ENCODE data around the gene SERPINA10. TPM values are rescaled to one million over a fixed set of nuclear protein-coding genes. Genes with fewer than 3 reads are reported as not detected.
"Not testable (repeated sequence)": the region's sequence is repeated elsewhere in the genome, so short reads cannot be mapped to it uniquely, and the experiment has no call there.

SERPINA10 gene
- total RNA-seq, 1 donor from 2014 or later: not detected

- DNase-seq: no peak
Observed at GRCh38 chr14:94282991-94283723, 9.9 kb downstream of the SERPINA10 start.

- DNase-seq: no peak
Observed at GRCh38 chr14:94278731-94279130, 14.3 kb downstream of the SERPINA10 start.

GRCh38 chr14:94276898-94277561 is 16.0 kb downstream of the SERPINA10 start:
- not testable (repeated sequence) for DNase-seq

GRCh38 chr14:94269156-94269555 is 23.9 kb downstream of the SERPINA10 start:
- no peak for DNase-seq

GRCh38 chr14:94268582-94268981 is 24.5 kb downstream of the SERPINA10 start:
- not testable (repeated sequence) for DNase-seq

GRCh38 chr14:94267352-94267751 is 25.7 kb downstream of the SERPINA10 start:
- DNase-seq: no peak

GRCh38 chr14:94264195-94264594 is 28.9 kb downstream of the SERPINA10 start:
- DNase-seq: not testable (repeated sequence)

GRCh38 chr14:94244182-94244581 is 48.9 kb downstream of the SERPINA10 start:
- DNase-seq: no peak

GRCh38 chr14:94239406-94239805 is 53.7 kb downstream of the SERPINA10 start:
- no peak for DNase-seq

GRCh38 chr14:94237983-94238382 is 55.1 kb downstream of the SERPINA10 start:
- no peak for DNase-seq

- DNase-seq: no peak
Observed at GRCh38 chr14:94237046-94237445, 56.0 kb downstream of the SERPINA10 start.

Other genes starting within 250 kb of the SERPINA10 start
- 64.3 TPM for gene DDX24, start 212.1 kb downstream of the SERPINA10 start, total RNA-seq
- 10.4 TPM for gene IFI27L1, start 212.0 kb downstream of the SERPINA10 start, total RNA-seq
- 18.3 TPM for gene IFI27, start 182.5 kb downstream of the SERPINA10 start, total RNA-seq
- 29.8 TPM for gene IFI27L2, start 163.7 kb downstream of the SERPINA10 start, total RNA-seq
- gene PPP4R4, start 118.9 kb downstream of the SERPINA10 start, total RNA-seq: 2.4 TPM
- not detected for gene SERPINA6, start 30.1 kb upstream of the SERPINA10 start, total RNA-seq
- gene SERPINA2, start 73.4 kb upstream of the SERPINA10 start, total RNA-seq: not detected
- gene SERPINA1, start 95.3 kb upstream of the SERPINA10 start, total RNA-seq: 11.1 TPM
- gene SERPINA11, start 159.5 kb upstream of the SERPINA10 start, total RNA-seq: 0.69 TPM
- 3.3 TPM for gene SERPINA9, start 182.9 kb upstream of the SERPINA10 start, total RNA-seq
- gene SERPINA12, start 216.2 kb upstream of the SERPINA10 start, total RNA-seq: 16.9 TPM

Data from skin of body (tissue), 2 donors.